NOMO-1 treated with DMSO at 0.1 percent for 48 hours (cell line): ENCODE measurements around the gene UTS2R.
A peak's percentile ranks its signal among the peaks of the same experiment; 100 is the strongest.
"Not testable (repeated sequence)": the region's sequence is repeated elsewhere in the genome, so short reads cannot be mapped to it uniquely, and the experiment has no call there.

Experiments used
- DNase-seq: peaks from one replicate; lab custom pipeline; 2025; ENCODE audit not compliant: unreplicated experiment; lab: John Stamatoyannopoulos, UW

Gene UTS2R

GRCh38 chr17:82334204-82334621 lies 37.4 kb upstream of the UTS2R start:
- no peak for DNase-seq

- DNase-seq: no peak
These were observed 36.8 kb upstream of the UTS2R start for GRCh38 chr17:82334622-82335394.

- DNase-seq: no peak
These were observed 32.5 kb upstream of the UTS2R start for GRCh38 chr17:82338858-82339633.

GRCh38 chr17:82339634-82340580 lies 31.7 kb upstream of the UTS2R start:
- no peak for DNase-seq

- DNase-seq: no peak
These were observed 29.0 kb upstream of the UTS2R start for GRCh38 chr17:82342361-82343079.

GRCh38 chr17:82343560-82343959 lies 28.0 kb upstream of the UTS2R start:
- no peak for DNase-seq

- DNase-seq: no peak
These were observed 27.2 kb upstream of the UTS2R start for GRCh38 chr17:82344175-82344907.

GRCh38 chr17:82345151-82345976 lies 26.2 kb upstream of the UTS2R start:
- DNase-seq: no peak

GRCh38 chr17:82346342-82347300 lies 24.9 kb upstream of the UTS2R start:
- no peak for DNase-seq

- DNase-seq: not testable (repeated sequence)
These were observed 23.6 kb upstream of the UTS2R start for GRCh38 chr17:82347994-82348393.

GRCh38 chr17:82348434-82348833 lies 23.1 kb upstream of the UTS2R start:
- DNase-seq: no peak

- no peak for DNase-seq
These were observed 22.7 kb upstream of the UTS2R start for GRCh38 chr17:82348866-82349265.

GRCh38 chr17:82349287-82349701 lies 22.3 kb upstream of the UTS2R start:
- no peak for DNase-seq

GRCh38 chr17:82350182-82351030 lies 21.2 kb upstream of the UTS2R start:
- peak; percentile 32 for DNase-seq

GRCh38 chr17:82351254-82351712 lies 20.3 kb upstream of the UTS2R start:
- no peak for DNase-seq

GRCh38 chr17:82351713-82352488 lies 19.7 kb upstream of the UTS2R start:
- DNase-seq: peak; percentile 69
